ENCODE results near the gene HEMGN.

The HEMGN gene

GRCh38 chr9:97928986-97929604 is 8.9 kb downstream of the HEMGN start:
- no peak for DNase-seq

- no peak for DNase-seq
Observed at GRCh38 chr9:97925497-97926334, 12.3 kb downstream of the HEMGN start.

- DNase-seq = no peak
Observed at GRCh38 chr9:97924386-97924785, 13.6 kb downstream of the HEMGN start.

GRCh38 chr9:97923529-97924108 is 14.4 kb downstream of the HEMGN start:
- peak; percentile 81 for DNase-seq

GRCh38 chr9:97921959-97922724 is 15.8 kb downstream of the HEMGN start, which contains the start of gene TRMO:
Gene TRMO, minus strand, starts transcription at chr9:97922500. Its CDS starts 7 bp downstream, at chr9:97922493.
- peak; percentile 98 for DNase-seq

GRCh38 chr9:97919217-97919813 is 18.7 kb downstream of the HEMGN start:
- no peak for DNase-seq

- DNase-seq = no peak
Observed at GRCh38 chr9:97918611-97919010, 19.4 kb downstream of the HEMGN start.

- DNase-seq = no peak
Observed at GRCh38 chr9:97911970-97912369, 26.0 kb downstream of the HEMGN start.

GRCh38 chr9:97911528-97911927 is 26.4 kb downstream of the HEMGN start:
- DNase-seq = no peak

GRCh38 chr9:97910357-97910756 is 27.6 kb downstream of the HEMGN start:
- DNase-seq = no peak

- DNase-seq = no peak
Observed at GRCh38 chr9:97908705-97909104, 29.3 kb downstream of the HEMGN start.

GRCh38 chr9:97907632-97908031 is 30.3 kb downstream of the HEMGN start:
- no peak for DNase-seq

- DNase-seq = no peak
Observed at GRCh38 chr9:97907046-97907445, 30.9 kb downstream of the HEMGN start.

GRCh38 chr9:97906236-97906831 is 31.6 kb downstream of the HEMGN start:
- DNase-seq = no peak

GRCh38 chr9:97905228-97905627 is 32.7 kb downstream of the HEMGN start:
- no peak for DNase-seq

GRCh38 chr9:97904725-97905124 is 33.2 kb downstream of the HEMGN start:
- no peak for DNase-seq

GRCh38 chr9:97903177-97903576 is 34.8 kb downstream of the HEMGN start:
- DNase-seq = no peak

GRCh38 chr9:97900738-97901565 is 37.0 kb downstream of the HEMGN start:
- DNase-seq = no peak

GRCh38 chr9:97900103-97900737 is 37.8 kb downstream of the HEMGN start:
- DNase-seq = no peak

- DNase-seq = no peak
Observed at GRCh38 chr9:97895695-97896332, 42.2 kb downstream of the HEMGN start.

All from left hindlimb (tissue), 1 donor.